HG02840 (cell line): ENCODE measurements around the gene ZCCHC2.

Experiments
- ATAC-seq: cut with Tn5 transposase; IDR thresholded peaks from one replicate; pipeline ENCODE4 v1.9.1; 2021; ENCODE audit warnings: mild to moderate bottlenecking, moderate library complexity, moderate number of reproducible peaks; ENCODE audit not compliant: unreplicated experiment, low FRiP score

The ZCCHC2 gene

GRCh38 chr18:62574776-62575175, 52.0 kb downstream of the ZCCHC2 start:
- no peak for ATAC-seq

GRCh38 chr18:62576271-62576670, 53.4 kb downstream of the ZCCHC2 start:
- ATAC-seq: no peak

- ATAC-seq: no peak
These were observed 54.2 kb downstream of the ZCCHC2 start for GRCh38 chr18:62576845-62577512.

- ATAC-seq: no peak
These were observed 54.9 kb downstream of the ZCCHC2 start for GRCh38 chr18:62577765-62578164.

GRCh38 chr18:62578980-62579511, 56.2 kb downstream of the ZCCHC2 start:
- no peak for ATAC-seq

DNA sequence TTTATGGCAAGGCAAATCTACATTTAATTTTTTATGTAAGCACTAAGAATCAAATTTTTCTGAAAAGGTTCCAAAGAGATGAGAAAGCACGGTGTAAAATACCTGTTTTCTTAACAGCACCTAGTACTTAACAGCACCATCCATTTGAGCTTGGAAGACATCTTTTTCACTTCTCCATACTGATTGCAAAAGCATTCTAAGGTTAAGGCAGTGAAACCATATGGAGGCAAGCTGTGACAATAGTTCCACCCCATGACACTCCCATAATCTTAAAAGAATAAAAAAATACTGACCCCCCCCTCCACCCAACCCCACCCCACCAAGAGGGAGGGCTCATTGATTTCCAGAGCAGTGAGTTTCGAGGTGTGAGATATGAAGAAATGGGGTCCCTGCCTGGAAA, 60.6 kb downstream of the ZCCHC2 start:
- no peak for ATAC-seq

DNA sequence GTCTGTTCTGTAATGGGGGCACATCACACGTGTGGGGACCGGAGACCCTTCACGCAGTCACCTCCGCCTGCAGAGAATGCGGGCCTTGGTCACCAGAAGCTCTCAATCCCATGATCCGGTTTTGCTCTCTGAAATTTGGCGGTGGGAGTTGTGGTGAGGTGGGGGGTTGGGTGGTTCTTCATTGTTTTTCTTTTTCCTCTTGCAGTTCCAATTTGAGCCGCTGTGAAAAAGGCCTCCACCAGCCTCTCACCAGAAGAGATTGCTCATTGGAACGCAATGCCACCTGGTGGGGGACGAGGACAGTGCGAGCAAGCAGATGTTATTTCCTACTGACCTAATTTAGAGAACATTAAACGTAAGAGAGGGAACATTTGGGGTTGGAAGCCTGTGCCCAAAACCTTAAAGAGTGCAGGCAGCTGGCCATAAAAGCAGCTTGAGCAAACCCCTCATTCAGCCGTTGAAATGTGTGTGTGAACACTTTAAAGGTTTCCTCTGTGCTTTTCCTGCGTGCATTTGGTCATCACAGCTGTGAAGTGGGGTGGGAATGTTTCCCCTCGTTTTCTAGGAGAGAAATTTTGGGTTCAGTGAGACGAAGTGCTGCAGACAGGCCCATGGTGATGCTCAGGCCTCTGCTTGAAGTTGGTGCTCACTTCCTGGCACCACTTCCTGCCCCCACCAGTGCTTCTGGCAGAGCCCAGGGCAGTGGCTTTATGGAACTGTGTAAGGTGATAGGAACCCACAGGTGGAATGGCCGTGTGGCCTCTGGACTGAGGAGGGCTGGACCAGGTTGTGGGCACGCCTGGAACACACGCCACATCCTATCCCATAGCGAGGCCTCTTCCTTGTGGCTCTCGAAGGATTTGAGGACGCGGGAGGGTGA, 61.7 kb downstream of the ZCCHC2 start:
- ATAC-seq: peak; percentile 75

DNA sequence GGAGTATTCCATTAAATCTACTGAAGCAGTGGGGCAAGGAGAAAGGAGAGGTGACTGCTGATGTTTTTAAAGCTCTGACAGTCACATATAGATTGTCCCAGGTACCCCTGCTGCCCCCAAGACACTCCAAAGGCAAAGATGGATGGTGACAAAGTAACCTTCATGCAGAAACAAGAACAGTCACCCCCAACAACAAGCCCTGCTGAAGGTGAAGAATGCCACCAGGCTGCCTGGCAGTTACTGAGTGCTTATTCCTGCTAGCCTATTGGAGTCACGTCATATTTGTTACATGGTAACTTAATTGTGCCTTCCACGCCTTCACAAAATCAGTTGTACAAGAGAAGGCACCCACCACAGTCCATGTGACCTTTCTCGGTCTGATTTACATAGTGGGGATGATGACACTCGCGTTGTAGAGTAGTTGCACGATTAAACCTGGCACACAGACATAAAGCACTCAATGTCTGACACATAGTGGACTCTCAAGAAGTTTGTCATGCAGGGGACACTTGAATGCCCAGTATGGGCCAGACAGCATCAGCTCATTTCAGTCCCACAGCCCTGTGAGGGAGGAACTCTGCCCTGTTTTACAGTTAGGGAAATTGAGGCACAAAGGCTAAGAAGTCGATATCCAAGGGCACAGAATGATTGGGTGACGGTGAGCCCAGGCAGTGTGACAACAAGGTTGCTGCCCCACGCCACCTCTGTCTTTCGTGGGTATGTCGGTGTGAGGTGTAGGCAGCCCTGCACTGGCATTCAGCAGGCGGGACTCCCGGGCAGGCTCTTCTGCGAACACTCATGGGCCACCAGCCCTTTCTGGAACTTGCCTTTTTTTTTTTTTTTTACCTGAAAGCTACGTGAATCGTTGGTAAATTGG, 62.7 kb downstream of the ZCCHC2 start:
- peak; percentile 6 for ATAC-seq

- peak; percentile 61 for ATAC-seq
These were observed 63.4 kb downstream of the ZCCHC2 start for GRCh38 chr18:62586151-62586774.

DNA sequence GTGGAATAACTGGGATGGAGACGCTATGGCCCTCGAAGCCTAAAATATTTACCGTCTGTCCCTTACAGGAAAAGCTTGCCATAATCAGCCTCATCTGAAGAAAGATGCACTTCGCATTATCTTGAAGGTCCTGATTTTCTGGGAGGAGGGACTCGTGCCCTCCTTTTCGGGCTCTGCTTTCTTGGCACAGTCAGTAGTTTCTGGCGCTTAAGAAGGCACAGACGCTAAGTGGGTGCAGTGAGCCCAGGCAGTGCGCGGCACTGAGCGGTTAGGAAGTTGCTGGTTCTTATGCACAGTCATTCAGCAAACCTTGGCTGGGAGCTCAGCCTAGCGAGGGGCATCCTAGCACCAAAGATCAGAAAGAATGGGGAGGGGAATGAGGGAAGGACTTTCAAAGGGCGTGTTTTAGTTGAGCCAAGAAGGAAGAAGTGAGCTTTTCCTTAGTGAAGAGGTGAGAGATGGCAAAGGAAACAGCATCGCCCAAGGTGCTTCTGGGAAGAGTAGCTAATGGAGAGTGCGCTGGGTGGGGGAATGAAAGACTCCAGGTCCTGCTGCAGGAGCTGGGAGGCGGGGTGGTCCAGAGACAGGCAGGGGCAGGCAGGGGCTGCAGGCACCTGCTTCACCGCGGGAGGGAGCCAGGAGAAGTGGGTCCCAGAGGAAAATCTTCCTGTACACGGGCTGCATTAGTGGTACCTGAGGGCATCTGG, 64.1 kb downstream of the ZCCHC2 start:
- no peak for ATAC-seq

- ATAC-seq: no peak
These were observed 64.9 kb downstream of the ZCCHC2 start for GRCh38 chr18:62587689-62588088.

GRCh38 chr18:62588217-62588616, 65.4 kb downstream of the ZCCHC2 start:
- no peak for ATAC-seq

DNA sequence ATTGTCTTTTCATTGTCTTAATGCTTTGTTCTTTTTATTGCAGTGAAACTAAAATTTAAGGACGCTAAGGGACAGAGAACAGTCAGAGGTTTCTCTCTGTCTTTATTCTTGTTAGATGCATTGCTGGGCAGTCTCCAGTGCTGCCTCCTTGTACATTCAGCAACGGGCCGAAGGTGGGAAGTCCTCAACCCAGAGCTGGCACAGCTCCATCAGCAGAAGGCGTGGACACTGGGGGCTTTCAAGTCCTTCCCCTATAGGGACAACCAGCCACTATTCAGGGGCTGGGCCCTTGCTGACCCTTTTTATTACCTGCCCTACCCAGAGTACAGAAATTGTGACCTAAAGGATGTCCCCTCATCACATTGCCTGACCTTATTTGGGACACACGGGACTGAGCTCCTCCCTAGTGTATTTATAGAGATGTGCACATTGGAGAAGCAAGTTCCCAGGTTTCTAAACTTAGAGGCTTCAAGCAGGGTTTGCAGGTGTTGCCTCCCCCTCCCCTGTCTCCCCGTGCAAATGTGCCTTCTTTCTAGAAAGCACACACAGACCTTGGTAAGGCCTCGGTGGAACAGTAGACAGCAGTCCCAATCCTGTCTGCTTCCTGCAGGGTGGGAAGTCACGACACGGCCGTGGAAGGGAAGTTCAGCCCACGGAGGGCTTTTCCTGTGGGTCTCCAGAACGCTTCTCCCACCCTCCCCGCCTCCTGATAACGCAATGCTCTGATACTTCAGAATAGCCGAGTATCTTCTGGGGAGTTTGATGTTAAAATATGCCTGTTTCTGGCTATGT, 68.2 kb downstream of the ZCCHC2 start:
- no peak for ATAC-seq

- no peak for ATAC-seq
These were observed 73.5 kb downstream of the ZCCHC2 start for GRCh38 chr18:62596145-62597005.

GRCh38 chr18:62601871-62602270, 79.0 kb downstream of the ZCCHC2 start:
- ATAC-seq: no peak

- no peak for ATAC-seq
These were observed 79.9 kb downstream of the ZCCHC2 start for GRCh38 chr18:62602706-62603105.

- no peak for ATAC-seq
These were observed 80.4 kb downstream of the ZCCHC2 start for GRCh38 chr18:62603211-62603610.

DNA sequence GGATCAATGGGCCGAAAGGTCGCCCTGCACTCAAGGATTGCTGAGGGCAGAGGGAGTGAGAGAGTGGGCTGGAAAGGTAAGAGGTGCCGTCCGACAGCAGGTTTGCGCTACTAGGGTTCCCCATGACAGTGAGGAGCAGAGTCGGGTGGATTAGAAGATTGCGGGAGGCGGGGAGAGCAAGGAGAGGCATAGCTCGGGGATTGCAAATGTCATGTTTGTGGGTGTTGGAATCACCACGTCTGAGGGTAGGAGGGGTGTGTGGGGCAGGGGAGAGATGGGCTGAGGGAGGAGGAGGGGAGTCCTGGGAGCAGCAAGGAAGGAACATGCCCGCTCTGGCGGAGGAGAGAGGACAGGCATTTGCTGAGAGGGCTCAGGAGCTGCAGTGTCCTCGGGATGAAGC, 81.2 kb downstream of the ZCCHC2 start:
- no peak for ATAC-seq
